ENCODE results near the gene ESRRB. TPM values are rescaled to one million over a fixed set of nuclear protein-coding genes. Genes with fewer than 3 reads are reported as not detected.

The ESRRB gene
- polyA plus RNA-seq, 1 of the 3 experiments (the other 2 are of a cell fraction): 0.05 TPM

DNA sequence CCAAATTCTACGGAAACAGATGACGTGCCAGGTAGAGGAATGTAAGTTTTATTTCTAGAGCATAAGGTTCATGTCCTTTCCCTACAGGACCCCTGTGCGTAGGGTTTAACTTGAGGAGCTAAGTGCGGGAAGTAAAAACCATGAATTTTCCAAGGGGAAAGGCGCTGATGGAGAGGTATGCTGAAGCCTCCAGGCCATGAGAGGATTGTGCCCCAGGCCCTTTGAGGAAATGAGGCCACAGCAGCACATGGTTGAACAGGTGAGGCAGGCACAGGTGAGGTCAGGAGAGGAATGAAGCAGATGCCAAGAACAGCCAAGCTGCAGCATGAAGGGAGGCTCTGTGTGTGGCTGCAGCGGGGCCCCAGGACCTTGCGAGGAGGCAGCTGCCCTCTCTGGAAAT lies 14.7 kb downstream of the ESRRB start (continued):
- no peak for TF ChIP-seq YY1 (IDR thresholded peaks at IDR 0.05; ENCODE audit: low read depth)

- ChIA-PET CTCF (interaction anchor here (0.5 to 2.2 kb wide), 9 partner anchors 13 to 495 kb away, joined by 3 to 9 read pairs (median 4); no protein-coding TSS in a partner anchor), POLR2A (no interaction called here)
- no peak for DNase-seq
Measured at GRCh38 chr14:76391981-76392690, 16.2 kb downstream of the ESRRB start.

DNA sequence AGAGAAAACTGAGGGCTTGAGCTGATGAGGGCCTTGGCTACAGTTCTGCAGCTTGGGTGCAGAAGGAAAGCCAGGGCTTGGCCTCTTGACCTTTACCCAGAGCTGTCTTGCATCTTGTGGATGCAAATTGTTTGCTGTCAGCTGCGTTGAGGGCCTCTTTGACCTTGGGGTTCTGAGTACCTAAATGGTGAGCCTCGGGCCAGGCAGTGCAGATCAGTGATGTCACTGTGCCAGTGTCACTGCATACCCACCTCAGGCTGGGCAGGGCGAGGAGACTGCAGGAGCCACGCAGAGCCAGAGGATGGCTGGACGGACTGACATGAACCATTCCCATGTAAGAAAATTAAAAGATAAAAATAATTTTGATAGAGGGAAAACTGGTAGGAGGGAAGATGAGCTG lies 18.6 kb downstream of the ESRRB start:
- Histone ChIP-seq H3K9me3 (no peaks in the 10 kb centered on the region), H3F3A (replicated peaks; ENCODE audit: insufficient read depth) (no peaks in the 10 kb centered on the region), H3K36me3 (replicated peaks in 1 of 2; ENCODE audit: control insufficient read depth in 1 of 2, insufficient read depth in 2 of 2, low read length in 1 of 2) (no peaks in the 10 kb centered on the region), H2AFZ (ENCODE audit: low read depth) (no peak overlapping the region), H3K79me2 (ENCODE audit: insufficient read depth) (no peaks in the 10 kb centered on the region), H3K9ac (no peak overlapping the region), H3K4me2 (no peak overlapping the region), H3K4me3 (ENCODE audit: low read depth in 2 of 2, low read length in 1 of 2) (no peak overlapping the region), H3K9me2 (no peaks in the 10 kb centered on the region), H3K27me3 (ENCODE audit: insufficient read depth) (no peaks in the 10 kb centered on the region; the same call in 1 of the 2 replicates), H4K20me1 (ENCODE audit: insufficient read depth) (no peaks in the 10 kb centered on the region), H3K4me1 (ENCODE audit: control insufficient read depth in 1 of 2, insufficient read depth in 2 of 2, low read depth in 1 of 2, low read length in 1 of 2) (no peaks in the 10 kb centered on the region), H3K27ac (ENCODE audit: low read depth in 2 of 2, low read length in 1 of 2) (no peak overlapping the region)
- DNase-seq: no peak
- CTCF ChIA-PET: interaction anchor here (0.6 to 1.2 kb wide), 9 partner anchors 9 to 685 kb away, joined by 3 read pairs; partner anchors contain the start of gene IFT43
- WGBS (ENCODE audit: low lambda C conversion rate): 61% methylated on average over 5 of the region's 5 CpGs
- POLR2A ChIA-PET: no interaction called here
- TF ChIP-seq CHD2 (IDR thresholded peaks at IDR 0.05; ENCODE audit: low read length, partially characterized antibody): no peak
- TF ChIP-seq ELF1 (IDR thresholded peaks at IDR 0.05): no peak
- TF ChIP-seq, protein P1, sequence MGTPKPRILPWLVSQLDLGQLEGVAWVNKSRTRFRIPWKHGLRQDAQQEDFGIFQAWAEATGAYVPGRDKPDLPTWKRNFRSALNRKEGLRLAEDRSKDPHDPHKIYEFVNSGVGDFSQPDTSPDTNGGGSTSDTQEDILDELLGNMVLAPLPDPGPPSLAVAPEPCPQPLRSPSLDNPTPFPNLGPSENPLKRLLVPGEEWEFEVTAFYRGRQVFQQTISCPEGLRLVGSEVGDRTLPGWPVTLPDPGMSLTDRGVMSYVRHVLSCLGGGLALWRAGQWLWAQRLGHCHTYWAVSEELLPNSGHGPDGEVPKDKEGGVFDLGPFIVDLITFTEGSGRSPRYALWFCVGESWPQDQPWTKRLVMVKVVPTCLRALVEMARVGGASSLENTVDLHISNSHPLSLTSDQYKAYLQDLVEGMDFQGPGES (IDR thresholded peaks at IDR 0.05; ENCODE audit: low read depth, low read length): no peak
- TF ChIP-seq, protein P2, sequence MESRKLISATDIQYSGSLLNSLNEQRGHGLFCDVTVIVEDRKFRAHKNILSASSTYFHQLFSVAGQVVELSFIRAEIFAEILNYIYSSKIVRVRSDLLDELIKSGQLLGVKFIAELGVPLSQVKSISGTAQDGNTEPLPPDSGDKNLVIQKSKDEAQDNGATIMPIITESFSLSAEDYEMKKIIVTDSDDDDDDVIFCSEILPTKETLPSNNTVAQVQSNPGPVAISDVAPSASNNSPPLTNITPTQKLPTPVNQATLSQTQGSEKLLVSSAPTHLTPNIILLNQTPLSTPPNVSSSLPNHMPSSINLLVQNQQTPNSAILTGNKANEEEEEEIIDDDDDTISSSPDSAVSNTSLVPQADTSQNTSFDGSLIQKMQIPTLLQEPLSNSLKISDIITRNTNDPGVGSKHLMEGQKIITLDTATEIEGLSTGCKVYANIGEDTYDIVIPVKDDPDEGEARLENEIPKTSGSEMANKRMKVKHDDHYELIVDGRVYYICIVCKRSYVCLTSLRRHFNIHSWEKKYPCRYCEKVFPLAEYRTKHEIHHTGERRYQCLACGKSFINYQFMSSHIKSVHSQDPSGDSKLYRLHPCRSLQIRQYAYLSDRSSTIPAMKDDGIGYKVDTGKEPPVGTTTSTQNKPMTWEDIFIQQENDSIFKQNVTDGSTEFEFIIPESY (IDR thresholded peaks at IDR 0.05; ENCODE audit: borderline replicate concordance, low read depth): no peak
- no peak for TF ChIP-seq MXI1 (IDR thresholded peaks at IDR 0.05; ENCODE audit: low read depth, low read length)
- no peak for TF ChIP-seq REST (IDR thresholded peaks at IDR 0.05; ENCODE audit: low read depth, low read length)
- no peak for TF ChIP-seq RCOR1 (IDR thresholded peaks at IDR 0.05; ENCODE audit: low read length)
- no peak for TF ChIP-seq RAD21 (IDR thresholded peaks at IDR 0.05; ENCODE audit: low read length)
- no peak for TF ChIP-seq PBX3 (IDR thresholded peaks at IDR 0.05)
- no peak for TF ChIP-seq YY1 (IDR thresholded peaks at IDR 0.05; ENCODE audit: low read depth)
- no peak for TF ChIP-seq FOXJ3 (CRISPR knock-in tag; IDR thresholded peaks at IDR 0.05)
- TF ChIP-seq EZH2phosphoT487 (IDR thresholded peaks at IDR 0.05; ENCODE audit: borderline replicate concordance, low read depth): no peak
- TF ChIP-seq, protein P3, sequence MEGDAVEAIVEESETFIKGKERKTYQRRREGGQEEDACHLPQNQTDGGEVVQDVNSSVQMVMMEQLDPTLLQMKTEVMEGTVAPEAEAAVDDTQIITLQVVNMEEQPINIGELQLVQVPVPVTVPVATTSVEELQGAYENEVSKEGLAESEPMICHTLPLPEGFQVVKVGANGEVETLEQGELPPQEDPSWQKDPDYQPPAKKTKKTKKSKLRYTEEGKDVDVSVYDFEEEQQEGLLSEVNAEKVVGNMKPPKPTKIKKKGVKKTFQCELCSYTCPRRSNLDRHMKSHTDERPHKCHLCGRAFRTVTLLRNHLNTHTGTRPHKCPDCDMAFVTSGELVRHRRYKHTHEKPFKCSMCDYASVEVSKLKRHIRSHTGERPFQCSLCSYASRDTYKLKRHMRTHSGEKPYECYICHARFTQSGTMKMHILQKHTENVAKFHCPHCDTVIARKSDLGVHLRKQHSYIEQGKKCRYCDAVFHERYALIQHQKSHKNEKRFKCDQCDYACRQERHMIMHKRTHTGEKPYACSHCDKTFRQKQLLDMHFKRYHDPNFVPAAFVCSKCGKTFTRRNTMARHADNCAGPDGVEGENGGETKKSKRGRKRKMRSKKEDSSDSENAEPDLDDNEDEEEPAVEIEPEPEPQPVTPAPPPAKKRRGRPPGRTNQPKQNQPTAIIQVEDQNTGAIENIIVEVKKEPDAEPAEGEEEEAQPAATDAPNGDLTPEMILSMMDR (IDR thresholded peaks at IDR 0.05): no peak

More at GRCh38 chr14:76391981-76392690, 16.2 kb downstream of the ESRRB start:
- H3K4me1 ChIP-seq (ENCODE audit: control insufficient read depth in 1 of 2, insufficient read depth in 2 of 2, low read depth in 1 of 2, low read length in 1 of 2): no peaks in the 10 kb centered on the region
- WGBS (ENCODE audit: low lambda C conversion rate): 66% methylated on average over 12 of the region's 12 CpGs
- H3K27ac ChIP-seq (ENCODE audit: low read depth in 2 of 2, low read length in 1 of 2): no peak overlapping the region
- H3F3A ChIP-seq (replicated peaks; ENCODE audit: insufficient read depth): no peaks in the 10 kb centered on the region
- H3K9me2 ChIP-seq: no peaks in the 10 kb centered on the region
- no peaks in the 10 kb centered on the region for H3K36me3 ChIP-seq (replicated peaks in 1 of 2; ENCODE audit: control insufficient read depth in 1 of 2, insufficient read depth in 2 of 2, low read length in 1 of 2)
- no peak overlapping the region for H2AFZ ChIP-seq (ENCODE audit: low read depth)
- H4K20me1 ChIP-seq (ENCODE audit: insufficient read depth): no peaks in the 10 kb centered on the region
- H3K9ac ChIP-seq: no peak overlapping the region
- H3K4me3 ChIP-seq (ENCODE audit: low read depth in 2 of 2, low read length in 1 of 2): no peak overlapping the region
- no peak overlapping the region for H3K4me2 ChIP-seq
- no peaks in the 10 kb centered on the region; the same call in 1 of the 2 replicates for H3K27me3 ChIP-seq (ENCODE audit: insufficient read depth)
- H3K79me2 ChIP-seq (ENCODE audit: insufficient read depth): no peaks in the 10 kb centered on the region
- H3K9me3 ChIP-seq: no peaks in the 10 kb centered on the region
- TF ChIP-seq FOXJ3 (CRISPR knock-in tag; IDR thresholded peaks at IDR 0.05) (no peak), YY1 (IDR thresholded peaks at IDR 0.05; ENCODE audit: low read depth) (no peak)
